GM12801 (cell line): ENCODE results near the gene PIGM.

ENCODE experiments used
- CTCF ChIP-seq: IDR thresholded peaks from one replicate; pipeline ENCODE4 v1.5.1; 2011; ENCODE audit warnings: control low read depth; ENCODE audit not compliant: insufficient read length; ENCODE audit errors: extremely low read depth

The PIGM gene

DNA sequence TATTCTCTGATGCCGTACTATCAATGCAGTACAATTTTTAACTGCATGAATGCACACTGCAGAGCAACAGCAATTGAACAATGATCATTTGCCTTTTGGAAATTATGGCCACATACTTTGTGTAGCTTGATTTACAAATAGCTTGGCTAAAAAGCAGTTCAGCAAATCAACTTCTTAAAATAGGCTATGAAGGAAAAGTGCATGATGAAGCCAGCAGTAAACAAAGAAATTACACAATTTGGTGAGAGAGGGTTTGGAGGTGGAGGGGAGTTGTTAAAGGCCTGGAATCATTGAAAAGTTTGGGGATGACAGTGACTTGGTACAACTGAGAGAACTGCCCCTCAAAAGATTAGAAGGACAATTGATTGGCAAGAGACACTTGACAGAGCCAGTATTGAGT lies 6.5 kb downstream of the PIGM start:
- TF ChIP-seq CTCF, result no peak

DNA sequence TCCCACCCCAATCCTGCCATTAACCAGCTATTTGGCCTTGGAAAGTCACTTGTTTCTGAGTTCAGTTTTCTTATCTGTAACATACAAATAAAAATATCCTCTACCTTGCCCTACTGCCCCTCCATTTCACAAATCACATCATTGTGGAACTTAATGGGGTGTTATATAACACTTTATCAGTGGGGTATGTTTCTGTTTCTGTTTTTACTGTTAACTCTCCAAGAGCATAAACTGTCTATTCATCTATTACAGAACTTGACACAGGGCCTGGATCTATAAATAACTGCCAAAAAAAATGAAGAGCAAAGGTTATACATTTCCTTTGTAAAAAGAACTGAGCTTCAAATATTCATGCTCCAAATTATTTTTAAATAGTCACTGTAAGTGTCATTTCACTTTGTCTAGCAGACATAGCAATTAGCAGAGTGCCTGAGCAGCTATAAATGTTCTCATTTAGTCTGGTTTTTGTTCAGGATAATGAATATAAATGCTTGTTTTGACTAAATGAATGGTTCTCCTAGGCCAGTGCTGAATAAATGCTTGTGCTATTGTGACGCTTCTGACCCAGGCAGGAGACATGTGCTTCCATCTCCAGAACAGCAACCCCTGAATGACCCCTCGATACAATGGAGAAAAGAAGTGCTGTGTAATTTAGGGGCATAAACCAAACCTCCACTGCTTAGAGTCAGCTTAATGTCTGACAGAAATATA lies 7.4 kb downstream of the PIGM start:
- TF ChIP-seq CTCF, result no peak

DNA sequence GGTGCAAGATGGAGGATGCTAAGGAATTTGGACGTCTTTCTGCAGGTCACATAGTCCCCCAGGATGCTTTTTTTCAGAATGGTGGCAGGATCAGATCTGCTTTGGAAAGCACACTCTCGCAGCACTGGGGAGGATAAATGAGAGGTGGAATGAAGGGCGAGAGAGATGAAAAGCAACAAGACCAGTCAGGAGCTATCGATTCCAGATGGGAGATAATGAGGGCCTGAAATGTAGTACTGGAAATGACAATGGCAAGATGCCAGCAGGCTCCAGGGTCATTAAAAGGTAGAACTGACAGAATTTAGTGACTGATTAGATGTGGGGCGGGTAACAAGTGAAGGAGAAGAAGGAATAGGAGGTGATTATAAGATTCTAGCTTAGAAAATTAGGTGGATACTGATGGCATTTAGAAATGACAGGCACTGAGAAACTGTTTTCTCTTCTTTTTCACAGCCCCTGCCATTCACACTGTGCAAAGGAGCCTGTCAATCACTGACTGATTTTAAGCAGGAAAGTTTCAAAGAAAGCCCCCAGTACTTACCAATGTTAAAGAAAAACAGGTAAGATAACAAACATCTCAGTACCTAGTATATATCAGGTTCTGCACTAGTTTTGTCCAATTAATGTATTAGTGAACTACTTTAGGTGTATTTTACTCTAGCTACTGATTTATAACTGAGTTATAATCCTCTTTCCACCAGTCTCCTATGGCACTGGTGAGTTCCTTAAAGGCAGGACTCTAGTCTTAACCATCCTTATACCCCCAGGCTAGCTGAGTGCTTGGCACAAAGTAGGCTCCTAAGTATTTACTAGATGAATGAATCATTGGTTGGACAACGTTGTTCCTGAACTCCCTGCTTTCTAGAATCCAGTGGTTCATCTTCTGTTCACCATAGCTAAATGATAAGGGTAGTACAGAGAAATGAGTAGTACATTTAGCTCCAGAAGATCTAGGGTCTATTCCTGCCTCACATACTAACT lies 9.2 kb downstream of the PIGM start:
- TF ChIP-seq CTCF, result no peak

GRCh38 chr1:160021376-160022074 lies 10.3 kb downstream of the PIGM start:
- no peak for TF ChIP-seq CTCF

DNA sequence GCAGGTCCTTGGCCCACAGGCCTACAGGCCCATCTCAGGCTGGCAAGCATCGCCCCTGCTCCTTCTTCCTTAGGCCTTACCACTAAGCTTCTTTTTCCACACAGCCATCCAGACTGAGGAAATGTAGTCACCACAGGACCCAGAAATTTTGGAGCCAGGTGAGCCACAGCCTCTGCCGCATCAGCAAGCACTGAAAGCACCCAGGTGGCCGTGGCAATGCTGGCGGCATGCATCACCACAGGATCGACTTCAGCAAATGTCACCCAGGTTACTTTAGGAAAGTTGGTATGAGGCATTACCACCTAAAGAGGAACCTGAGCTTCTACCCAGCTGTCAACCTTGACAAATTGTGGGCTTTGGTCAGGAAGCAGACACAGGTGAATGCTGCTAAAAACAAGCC lies 11.6 kb downstream of the PIGM start:
- TF ChIP-seq CTCF, result no peak

GRCh38 chr1:160018900-160019299 lies 12.9 kb downstream of the PIGM start:
- TF ChIP-seq CTCF, result no peak

DNA sequence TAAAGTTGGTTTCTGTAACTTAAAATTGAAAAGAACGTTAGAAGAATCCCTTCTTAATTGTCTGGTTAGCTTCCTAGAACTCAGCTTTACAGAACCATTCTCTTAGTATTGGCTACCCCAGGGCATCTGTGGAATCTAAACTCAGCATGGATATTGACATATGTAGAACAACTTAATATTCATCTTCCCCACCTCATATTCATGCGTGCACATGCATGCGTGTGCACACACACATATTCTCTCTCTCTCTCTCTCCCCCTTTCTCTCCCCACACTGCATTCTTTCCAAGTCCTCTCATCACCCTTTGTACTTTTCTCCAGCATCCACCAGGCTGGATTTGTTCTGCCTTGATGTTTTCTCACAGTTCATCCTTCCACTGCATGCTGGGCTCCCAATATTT lies 13.4 kb downstream of the PIGM start:
- TF ChIP-seq CTCF, result no peak
